ENCODE measurements around the gene BMP6. TPM values are rescaled to one million over a fixed set of nuclear protein-coding genes. Genes with fewer than 3 reads are reported as not detected.
A peak's percentile ranks its signal among the peaks of the same experiment; 100 is the strongest.

BMP6 gene
- total RNA-seq, 1 donor from 2014 or later: 3.6 TPM

- no peak for ATAC-seq
- no peak for DNase-seq (ENCODE audit: low spot score)
Observed at GRCh38 chr6:7821426-7821825, 95.5 kb downstream of the BMP6 start.

GRCh38 chr6:7823552-7823951, 97.7 kb downstream of the BMP6 start:
- DNase-seq (ENCODE audit: low spot score) (no peak), ATAC-seq (no peak)

- ATAC-seq (no peak), DNase-seq (ENCODE audit: low spot score) (no peak)
Observed at GRCh38 chr6:7825986-7826385, 100.1 kb downstream of the BMP6 start.

GRCh38 chr6:7827142-7827541, 101.2 kb downstream of the BMP6 start:
- no peak for ATAC-seq
- no peak for DNase-seq (ENCODE audit: low spot score)

- no peak for ATAC-seq
- DNase-seq (ENCODE audit: low spot score): no peak
Observed at GRCh38 chr6:7828124-7828523, 102.2 kb downstream of the BMP6 start.

- ATAC-seq: no peak
Observed at GRCh38 chr6:7832904-7833750, 107.2 kb downstream of the BMP6 start.

GRCh38 chr6:7833751-7834070, 107.8 kb downstream of the BMP6 start:
- no peak for DNase-seq (ENCODE audit: low spot score)
- no peak for ATAC-seq

More at GRCh38 chr6:7832904-7833750, 107.2 kb downstream of the BMP6 start:
- DNase-seq (ENCODE audit: low spot score): no peak

- no peak for ATAC-seq
- DNase-seq (ENCODE audit: low spot score): no peak
Observed at GRCh38 chr6:7836371-7837026, 110.6 kb downstream of the BMP6 start.

GRCh38 chr6:7841781-7842468, 116.0 kb downstream of the BMP6 start:
- DNase-seq (ENCODE audit: low spot score) (no peak), ATAC-seq (no peak)

- ATAC-seq (no peak), DNase-seq (ENCODE audit: low spot score) (no peak)
Observed at GRCh38 chr6:7846966-7847818, 121.3 kb downstream of the BMP6 start.

- no peak for ATAC-seq
Observed at GRCh38 chr6:7848229-7848628, 122.3 kb downstream of the BMP6 start.

GRCh38 chr6:7851780-7852179, 125.9 kb downstream of the BMP6 start:
- ATAC-seq (no peak), DNase-seq (ENCODE audit: low spot score) (no peak)

More at GRCh38 chr6:7848229-7848628, 122.3 kb downstream of the BMP6 start:
- no peak for DNase-seq (ENCODE audit: low spot score)

GRCh38 chr6:7859591-7859990, 133.7 kb downstream of the BMP6 start:
- DNase-seq (ENCODE audit: low spot score) (no peak), ATAC-seq (no peak)

GRCh38 chr6:7865781-7866180, 139.9 kb downstream of the BMP6 start:
- no peak for ATAC-seq
- DNase-seq (ENCODE audit: low spot score): no peak

GRCh38 chr6:7866526-7866925, 140.6 kb downstream of the BMP6 start:
- no peak for ATAC-seq
- DNase-seq (ENCODE audit: low spot score): no peak

- ATAC-seq (no peak), DNase-seq (ENCODE audit: low spot score) (no peak)
Observed at GRCh38 chr6:7868926-7869325, 143.0 kb downstream of the BMP6 start.

- ATAC-seq (peak; percentile 16), DNase-seq (ENCODE audit: low spot score) (no peak)
Observed at GRCh38 chr6:7878401-7878964, 152.6 kb downstream of the BMP6 start.

- DNase-seq (ENCODE audit: low spot score) (no peak), ATAC-seq (peak; percentile 67)
Observed at GRCh38 chr6:7879043-7879442, 153.1 kb downstream of the BMP6 start.

- ATAC-seq (no peak), DNase-seq (ENCODE audit: low spot score) (no peak)
Observed at GRCh38 chr6:7879579-7879978, 153.7 kb downstream of the BMP6 start.

GRCh38 chr6:7879980-7880717, 154.2 kb downstream of the BMP6 start:
- no peak for ATAC-seq
- no peak for DNase-seq (ENCODE audit: low spot score)

Measured in left lobe of liver (tissue), 2 donors.